Mesothelial cell of epicardium (in vitro differentiated cells): ENCODE measurements around the gene HSP90B1. TPM values are rescaled to one million over a fixed set of nuclear protein-coding genes. Genes with fewer than 3 reads are reported as not detected.

ENCODE experiments used
- DNase-seq, 2 experiments: peaks; one replicate each; pipeline ENCODE4 v3.0.0; 2021; ENCODE audit warnings: low spot score in 2 of 2; ENCODE audit not compliant: unreplicated experiment in 2 of 2
- H3K27ac Mint-ChIP-seq: 2 replicates; pipeline ENCODE4 v1.8.0; 2021; ENCODE audit warnings: mixed read lengths
- H3K27me3 Mint-ChIP-seq: 2 replicates; pipeline ENCODE4 v1.8.0; 2021; ENCODE audit warnings: low read depth, mixed read lengths
- H3K36me3 Mint-ChIP-seq: 2 replicates; pipeline ENCODE4 v1.8.0; 2021; ENCODE audit warnings: mixed read lengths
- H3K4me1 Mint-ChIP-seq: 2 replicates; pipeline ENCODE4 v1.8.0; 2021; ENCODE audit warnings: mixed read lengths
- H3K4me3 Mint-ChIP-seq: 2 replicates; pipeline ENCODE4 v1.8.0; 2021; ENCODE audit warnings: mild to moderate bottlenecking, moderate library complexity, mixed read lengths
- H3K9me3 Mint-ChIP-seq: 2 replicates; pipeline ENCODE4 v1.8.0; 2021; ENCODE audit warnings: mixed read lengths
- total RNA-seq: library from RNA; stranded (reverse); gene quantifications from 3 replicates; pipeline ENCODE4 v1.2.1, GENCODE V29; 2021
- TF ChIP-seq, protein P1 (sequence below): fragments of 200-600 bp; sonication (generic); IDR thresholded peaks from one replicate; pipeline ENCODE4 v1.5.0; 2021; ENCODE audit warnings: antibody characterized with exemption; ENCODE audit not compliant: unreplicated experiment

HSP90B1 gene
- total RNA-seq, 1 donor from 2014 or later = 788 TPM

DNA sequence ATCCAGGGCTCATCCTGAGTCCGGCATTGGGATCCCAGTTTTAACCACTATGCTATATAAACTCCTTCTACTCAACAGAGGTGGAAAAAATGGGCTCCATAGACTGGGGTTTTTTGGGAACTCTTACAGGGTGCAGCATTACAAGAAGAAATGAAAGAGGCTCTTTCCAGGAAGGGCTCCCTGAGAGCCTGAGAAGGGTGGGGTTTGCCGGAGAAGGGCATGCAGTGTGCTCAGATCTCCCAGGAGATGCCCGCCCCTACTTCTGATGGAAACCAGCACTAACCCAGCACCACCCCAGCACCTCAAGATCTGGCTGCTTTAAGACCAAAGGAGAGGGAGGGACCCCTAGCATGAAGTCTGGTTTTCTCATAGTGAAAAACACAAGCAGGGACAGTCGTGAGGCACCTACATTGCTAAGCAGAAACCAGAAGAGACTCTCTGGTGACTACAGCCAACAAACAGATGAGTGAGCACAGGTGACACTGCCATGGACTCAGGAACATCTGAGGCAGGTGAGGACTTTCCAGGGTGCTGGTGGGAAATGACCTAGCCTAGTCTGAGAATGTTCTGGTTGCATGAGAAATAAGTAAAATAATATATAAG is 43.9 kb upstream of the HSP90B1 start:
- Mint-ChIP-seq H3K36me3 (no peaks in the 10 kb centered on the region), H3K9me3 (no peaks in the 10 kb centered on the region), H3K4me1 (peaks cover 4% of the 10 kb centered on the region), H3K27ac (no peak overlapping the region), H3K4me3 (no peak overlapping the region), H3K27me3 (peaks cover 2% of the 10 kb centered on the region)
- TF ChIP-seq, protein P1, sequence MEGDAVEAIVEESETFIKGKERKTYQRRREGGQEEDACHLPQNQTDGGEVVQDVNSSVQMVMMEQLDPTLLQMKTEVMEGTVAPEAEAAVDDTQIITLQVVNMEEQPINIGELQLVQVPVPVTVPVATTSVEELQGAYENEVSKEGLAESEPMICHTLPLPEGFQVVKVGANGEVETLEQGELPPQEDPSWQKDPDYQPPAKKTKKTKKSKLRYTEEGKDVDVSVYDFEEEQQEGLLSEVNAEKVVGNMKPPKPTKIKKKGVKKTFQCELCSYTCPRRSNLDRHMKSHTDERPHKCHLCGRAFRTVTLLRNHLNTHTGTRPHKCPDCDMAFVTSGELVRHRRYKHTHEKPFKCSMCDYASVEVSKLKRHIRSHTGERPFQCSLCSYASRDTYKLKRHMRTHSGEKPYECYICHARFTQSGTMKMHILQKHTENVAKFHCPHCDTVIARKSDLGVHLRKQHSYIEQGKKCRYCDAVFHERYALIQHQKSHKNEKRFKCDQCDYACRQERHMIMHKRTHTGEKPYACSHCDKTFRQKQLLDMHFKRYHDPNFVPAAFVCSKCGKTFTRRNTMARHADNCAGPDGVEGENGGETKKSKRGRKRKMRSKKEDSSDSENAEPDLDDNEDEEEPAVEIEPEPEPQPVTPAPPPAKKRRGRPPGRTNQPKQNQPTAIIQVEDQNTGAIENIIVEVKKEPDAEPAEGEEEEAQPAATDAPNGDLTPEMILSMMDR = no peak
- DNase-seq = no peak

DNA sequence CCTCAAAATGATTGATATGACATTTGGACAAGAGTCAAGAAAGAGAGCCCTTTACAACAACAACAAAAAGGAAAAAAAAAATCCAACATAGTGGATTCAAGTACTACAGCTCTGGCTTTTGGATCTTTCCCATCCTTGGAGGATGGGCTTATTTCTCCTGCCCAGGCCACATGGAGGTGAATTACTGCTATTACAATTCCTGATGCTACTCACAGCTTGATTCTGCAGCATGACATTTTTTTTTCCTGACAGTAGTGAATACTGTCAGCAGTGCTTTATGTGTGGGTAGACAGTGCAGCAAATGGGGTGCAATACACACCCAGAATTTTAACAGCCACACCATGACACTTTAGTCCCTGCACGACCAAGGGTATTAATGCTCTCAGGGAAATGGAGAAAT is 42.5 kb upstream of the HSP90B1 start:
- Mint-ChIP-seq H3K4me3 (no peak overlapping the region), H3K4me1 (peaks cover 4% of the 10 kb centered on the region), H3K36me3 (no peaks in the 10 kb centered on the region), H3K27me3 (peaks cover 2% of the 10 kb centered on the region), H3K27ac (no peak overlapping the region), H3K9me3 (no peaks in the 10 kb centered on the region)
- DNase-seq = no peak
- TF ChIP-seq, protein P1 = no peak

DNA sequence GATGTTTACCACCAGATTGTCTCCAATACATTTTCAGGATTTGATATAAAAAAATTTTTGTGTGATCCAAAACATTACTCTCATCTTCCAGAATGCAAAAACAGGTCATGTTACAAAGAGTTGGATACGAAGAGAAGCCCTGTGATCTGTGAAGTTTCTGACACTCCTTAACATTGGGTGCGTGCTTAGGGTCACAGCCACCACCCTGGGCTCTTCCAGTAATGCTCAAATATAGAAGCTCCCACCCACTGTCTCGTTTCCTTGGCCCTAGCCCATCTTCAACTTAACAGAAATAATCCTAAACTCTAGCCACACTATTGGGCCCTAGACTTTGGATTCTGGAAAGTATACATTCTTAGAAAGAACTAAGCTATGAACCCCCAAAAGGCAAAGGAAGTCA is 32.9 kb upstream of the HSP90B1 start:
- H3K36me3 Mint-ChIP-seq = no peaks in the 10 kb centered on the region

DNA sequence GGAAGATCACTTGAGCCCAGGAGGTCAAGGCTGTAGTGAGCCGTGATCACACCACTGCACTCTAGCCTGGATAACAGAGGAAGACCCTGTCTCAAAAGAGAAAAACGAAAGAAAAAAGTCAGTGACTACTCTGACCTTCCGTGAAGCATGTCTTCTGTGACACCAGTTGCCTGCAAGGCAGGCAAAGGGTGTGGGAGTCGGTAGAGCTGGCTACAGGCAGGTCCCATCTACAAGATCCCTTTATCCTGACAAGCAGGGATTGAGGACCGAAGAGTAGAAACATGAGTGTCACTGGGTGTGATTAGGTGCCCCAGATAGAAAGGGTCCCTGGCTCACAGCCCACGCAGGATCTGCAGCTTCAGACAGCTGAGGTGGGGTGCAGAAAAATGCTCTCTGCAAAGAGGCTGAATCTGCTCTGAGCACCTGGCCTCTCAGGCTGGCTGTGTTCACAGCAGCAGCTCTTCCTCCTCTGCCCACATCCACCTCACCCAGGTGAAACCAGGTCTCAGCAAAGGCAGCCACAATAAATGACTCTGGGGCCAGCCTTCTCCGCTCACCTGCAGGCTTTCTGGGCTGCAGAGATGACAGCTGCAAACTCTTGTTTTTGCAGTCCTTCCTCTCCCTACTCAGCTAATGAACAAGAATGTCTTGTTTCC is 28.6 kb upstream of the HSP90B1 start:
- H3K36me3 Mint-ChIP-seq = no peaks in the 10 kb centered on the region
- peaks cover 14% of the 10 kb centered on the region for H3K27me3 Mint-ChIP-seq
- DNase-seq = no peak
- peaks cover 2% of the 10 kb centered on the region for H3K4me1 Mint-ChIP-seq
- no peak overlapping the region for H3K4me3 Mint-ChIP-seq
- no peaks in the 10 kb centered on the region for H3K9me3 Mint-ChIP-seq
- TF ChIP-seq, protein P1 = no peak
- no peak overlapping the region for H3K27ac Mint-ChIP-seq

More for the DNA sequence above, 32.9 kb upstream of the HSP90B1 start:
- Mint-ChIP-seq H3K4me3 (no peak overlapping the region), H3K9me3 (no peaks in the 10 kb centered on the region), H3K27me3 (peaks cover 6% of the 10 kb centered on the region), H3K4me1 (peaks cover 2% of the 10 kb centered on the region), H3K27ac (no peak overlapping the region)
- TF ChIP-seq, protein P1 = no peak
- no peak for DNase-seq

DNA sequence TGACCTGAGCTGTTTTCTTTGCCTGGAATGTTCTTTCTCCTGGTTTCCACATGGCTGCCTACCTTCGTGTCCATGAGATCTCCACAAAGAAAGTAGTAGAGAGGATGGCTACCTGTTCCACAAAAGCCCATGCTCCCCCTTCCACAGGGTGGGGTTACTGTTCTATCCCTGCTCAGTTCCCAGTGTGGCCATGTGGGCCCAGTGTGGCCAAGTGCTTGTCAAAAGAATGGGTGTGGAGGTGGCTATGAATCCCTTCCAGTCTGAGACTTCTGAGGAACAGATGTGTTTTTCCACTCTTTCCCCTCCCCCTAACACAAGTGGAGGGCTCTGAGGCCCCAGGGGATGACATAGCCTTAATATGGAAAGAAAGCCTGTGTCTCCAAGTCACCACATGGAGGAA is 26.2 kb upstream of the HSP90B1 start:
- TF ChIP-seq, protein P1 = no peak
- no peaks in the 10 kb centered on the region for H3K36me3 Mint-ChIP-seq

More for the DNA sequence above, 26.2 kb upstream of the HSP90B1 start:
- Mint-ChIP-seq H3K27ac (no peak overlapping the region), H3K27me3 (peaks cover 14% of the 10 kb centered on the region), H3K9me3 (no peaks in the 10 kb centered on the region), H3K4me3 (no peak overlapping the region), H3K4me1 (peaks cover 9% of the 10 kb centered on the region)
- no peak for DNase-seq
